K562 (cell line): Measurements from ENCODE around the gene CEMP1. TPM values are rescaled to one million over a fixed set of nuclear protein-coding genes. Genes with fewer than 3 reads are reported as not detected.
A peak's percentile ranks its signal among the peaks of the same experiment; 100 is the strongest.

Experiments
- DACH1 ChIP-seq: fragments of 450-650 bp; IDR thresholded peaks from 2 replicates; pipeline ENCODE4 v1.6.1; 2018; ENCODE audit not compliant: partially characterized antibody
- KAT7 ChIP-seq: sonication (generic); formaldehyde crosslinking; IDR thresholded peaks from 2 replicates; pipeline ENCODE4 v1.8.0; 2022; ENCODE audit warnings: missing genetic modification reagents, mild to moderate bottlenecking, borderline replicate concordance
- KDM4B ChIP-seq, 2 experiments: fragments of 450-650 bp in 1 of 2; sonication (generic) in 1 of 2; IDR thresholded peaks; 2 replicates each; pipeline ENCODE4 v1.6.1; 2016 to 2017; ENCODE audit warnings: borderline replicate concordance in 2 of 2, antibody characterized with exemption in 1 of 2, low read depth in 1 of 2, mild to moderate bottlenecking in 1 of 2
- SETDB1 ChIP-seq: IDR thresholded peaks from one replicate; pipeline ENCODE4 v1.6.1; 2012; ENCODE audit warnings: low read length, control low read depth, inconsistent platforms
- SOX6 ChIP-seq: fragments of 450-650 bp; IDR thresholded peaks from 2 replicates; pipeline ENCODE4 v1.6.1; 2014; ENCODE audit warnings: mild to moderate bottlenecking
- TCF3 ChIP-seq: sonication (generic); formaldehyde crosslinking; IDR thresholded peaks from 2 replicates; pipeline ENCODE4 v1.4.0; 2020; ENCODE audit warnings: mild to moderate bottlenecking, missing genetic modification reagents
- polyA plus RNA-seq, 8 experiments: library from polyadenylated mRNA; depleted of rRNA in 4 of 8; stranded (reverse) in 5 of 8; unstranded in 3 of 8; fragments of >200 nt; fragmentation: Nextera tagmentation in 2 of 8; fragmentation: Illumina TruSeq in 1 of 8; extraction: Ambion mirVana in 2 of 8; extraction: Trizol in 1 of 8; gene quantifications; 2 replicates each; pipeline versions ENCODE4 v1.2.1 to v1.2.3, GENCODE V29; 2011 to 2014; ENCODE audit warnings: inconsistent platforms in 1 of 8, missing spikeins in 1 of 8
- total RNA-seq, 7 experiments: library from RNA; depleted of rRNA in 6 of 7; stranded (reverse); fragments of >200 nt in 6 of 7; fragmentation: Illumina TruSeq in 2 of 7; extraction: Trizol in 2 of 7; gene quantifications; 2 replicates each; pipeline versions ENCODE4 v1.2.1 to v1.2.3, GENCODE V29; 2011 to 2021; ENCODE audit warnings: low replicate concordance in 1 of 7
- TF ChIP-seq, protein P1 (sequence below): IDR thresholded peaks from 2 replicates; pipeline ENCODE4 v1.6.1; 2014; ENCODE audit warnings: antibody characterized with exemption
- TF ChIP-seq, protein P2 (sequence below): sonication (generic); formaldehyde crosslinking; IDR thresholded peaks from 2 replicates; pipeline ENCODE4 v1.8.0; 2022; ENCODE audit warnings: missing genetic modification reagents, mild to moderate bottlenecking, moderate library complexity, borderline replicate concordance
- TF ChIP-seq, protein P3 (sequence below), 2 experiments: fragments of 200-800 bp in 1 of 2; sonication (Bioruptor generic) in 1 of 2; sonication (generic) in 1 of 2; formaldehyde crosslinking in 1 of 2; IDR thresholded peaks in 1 of 2; conservative IDR thresholded peaks in 1 of 2; 2 replicates each; pipeline versions ENCODE4 v1.5.0 to v1.6.1; 2016 to 2020; ENCODE audit warnings: missing compliant biosample characterization in 1 of 2, missing genetic modification characterization in 1 of 2, missing genetic modification reagents in 1 of 2
- TF ChIP-seq, protein P4 (sequence below): conservative IDR thresholded peaks from 2 replicates; pipeline ENCODE4 v1.6.1; 2011; ENCODE audit warnings: low read depth, mild to moderate bottlenecking, low read length; ENCODE audit not compliant: control insufficient read depth

CEMP1 gene
- total and polyA plus RNA-seq, 9 of the 15 experiments (the other 6 are each of a cell fraction or from before 2014, with no cell fraction given) = 0.05 to 0.45 TPM; not detected in 7

DNA sequence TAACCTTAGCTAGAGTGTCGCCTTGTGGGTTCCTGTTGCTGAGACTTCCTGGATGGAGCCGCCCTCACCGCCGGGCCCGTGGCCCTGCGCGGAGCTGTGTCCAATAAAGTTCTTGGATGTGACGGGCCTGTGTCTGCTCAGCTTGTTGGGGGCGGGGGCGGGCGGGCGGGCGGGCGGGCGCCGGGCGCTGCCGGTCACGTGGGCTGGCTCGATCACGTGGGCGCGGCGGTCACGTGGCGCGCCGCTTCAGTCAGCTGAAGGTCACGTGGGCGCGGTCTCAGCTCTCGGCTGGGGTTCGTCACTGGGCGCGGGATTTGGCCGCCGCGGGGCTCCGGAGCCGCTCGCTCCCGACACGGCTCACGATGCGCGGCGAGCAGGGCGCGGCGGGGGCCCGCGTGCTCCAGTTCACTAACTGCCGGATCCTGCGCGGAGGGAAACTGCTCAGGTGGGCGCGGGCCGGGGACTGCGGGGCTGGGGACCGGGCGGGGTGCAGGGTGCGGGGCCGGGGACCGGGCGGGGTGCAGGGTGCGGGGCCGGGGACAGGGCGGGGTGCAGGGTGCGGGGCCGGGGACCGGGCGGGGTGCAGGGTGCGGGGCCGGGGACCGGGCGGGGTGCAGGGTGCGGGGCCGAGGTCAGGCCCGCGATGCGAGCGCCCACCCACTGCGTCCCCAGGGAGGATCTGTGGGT, 11.0 kb downstream of the CEMP1 start, which contains the start of gene AMDHD2 (continued):
- TF ChIP-seq, protein P1, sequence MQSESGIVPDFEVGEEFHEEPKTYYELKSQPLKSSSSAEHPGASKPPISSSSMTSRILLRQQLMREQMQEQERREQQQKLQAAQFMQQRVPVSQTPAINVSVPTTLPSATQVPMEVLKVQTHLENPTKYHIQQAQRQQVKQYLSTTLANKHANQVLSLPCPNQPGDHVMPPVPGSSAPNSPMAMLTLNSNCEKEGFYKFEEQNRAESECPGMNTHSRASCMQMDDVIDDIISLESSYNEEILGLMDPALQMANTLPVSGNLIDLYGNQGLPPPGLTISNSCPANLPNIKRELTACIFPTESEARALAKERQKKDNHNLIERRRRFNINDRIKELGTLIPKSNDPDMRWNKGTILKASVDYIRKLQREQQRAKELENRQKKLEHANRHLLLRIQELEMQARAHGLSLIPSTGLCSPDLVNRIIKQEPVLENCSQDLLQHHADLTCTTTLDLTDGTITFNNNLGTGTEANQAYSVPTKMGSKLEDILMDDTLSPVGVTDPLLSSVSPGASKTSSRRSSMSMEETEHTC = peak; percentile 97
- TF ChIP-seq KAT7 (CRISPR knock-in tag) (peak; percentile 28; the same call in 1 of the 2 replicates), DACH1 (peak; percentile 48), SOX6 (peak; percentile 13; the same call in 1 of the 2 replicates), TCF3 (CRISPR knock-in tag) (no peak), SETDB1 (peak; percentile 40), KDM4B (IDR thresholded peaks at IDR 0.05; ENCODE audit: borderline replicate concordance in 2 of 2, low read depth in 1 of 2) (peak in 1 of 2 experiments; percentile 89; a peak in 2 of 4 replicates)
- TF ChIP-seq, protein P2, sequence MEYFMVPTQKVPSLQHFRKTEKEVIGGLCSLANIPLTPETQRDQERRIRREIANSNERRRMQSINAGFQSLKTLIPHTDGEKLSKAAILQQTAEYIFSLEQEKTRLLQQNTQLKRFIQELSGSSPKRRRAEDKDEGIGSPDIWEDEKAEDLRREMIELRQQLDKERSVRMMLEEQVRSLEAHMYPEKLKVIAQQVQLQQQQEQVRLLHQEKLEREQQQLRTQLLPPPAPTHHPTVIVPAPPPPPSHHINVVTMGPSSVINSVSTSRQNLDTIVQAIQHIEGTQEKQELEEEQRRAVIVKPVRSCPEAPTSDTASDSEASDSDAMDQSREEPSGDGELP (CRISPR knock-in tag) = peak; percentile 98
- TF ChIP-seq, protein P3, sequence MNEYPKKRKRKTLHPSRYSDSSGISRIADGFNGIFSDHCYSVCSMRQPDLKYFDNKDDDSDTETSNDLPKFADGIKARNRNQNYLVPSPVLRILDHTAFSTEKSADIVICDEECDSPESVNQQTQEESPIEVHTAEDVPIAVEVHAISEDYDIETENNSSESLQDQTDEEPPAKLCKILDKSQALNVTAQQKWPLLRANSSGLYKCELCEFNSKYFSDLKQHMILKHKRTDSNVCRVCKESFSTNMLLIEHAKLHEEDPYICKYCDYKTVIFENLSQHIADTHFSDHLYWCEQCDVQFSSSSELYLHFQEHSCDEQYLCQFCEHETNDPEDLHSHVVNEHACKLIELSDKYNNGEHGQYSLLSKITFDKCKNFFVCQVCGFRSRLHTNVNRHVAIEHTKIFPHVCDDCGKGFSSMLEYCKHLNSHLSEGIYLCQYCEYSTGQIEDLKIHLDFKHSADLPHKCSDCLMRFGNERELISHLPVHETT (CRISPR knock-in tag; conservative IDR thresholded peaks at IDR 0.05 in 1 of 2, IDR thresholded peaks at IDR 0.05 in 1 of 2) = peak in 1 of 2 experiments; percentile 85; a peak in 2 of 4 replicates
- TF ChIP-seq, protein P4, sequence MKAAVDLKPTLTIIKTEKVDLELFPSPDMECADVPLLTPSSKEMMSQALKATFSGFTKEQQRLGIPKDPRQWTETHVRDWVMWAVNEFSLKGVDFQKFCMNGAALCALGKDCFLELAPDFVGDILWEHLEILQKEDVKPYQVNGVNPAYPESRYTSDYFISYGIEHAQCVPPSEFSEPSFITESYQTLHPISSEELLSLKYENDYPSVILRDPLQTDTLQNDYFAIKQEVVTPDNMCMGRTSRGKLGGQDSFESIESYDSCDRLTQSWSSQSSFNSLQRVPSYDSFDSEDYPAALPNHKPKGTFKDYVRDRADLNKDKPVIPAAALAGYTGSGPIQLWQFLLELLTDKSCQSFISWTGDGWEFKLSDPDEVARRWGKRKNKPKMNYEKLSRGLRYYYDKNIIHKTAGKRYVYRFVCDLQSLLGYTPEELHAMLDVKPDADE = peak; percentile 86
